GM21367 (cell line): ENCODE measurements around the gene TRNP1.
"Not testable (repeated sequence)": the region's sequence is repeated elsewhere in the genome, so short reads cannot be mapped to it uniquely, and the experiment has no call there.

Source experiments
- ATAC-seq: cut with Tn5 transposase; IDR thresholded peaks from one replicate; pipeline ENCODE4 v1.9.1; 2021; ENCODE audit not compliant: unreplicated experiment

The TRNP1 gene, protein sequence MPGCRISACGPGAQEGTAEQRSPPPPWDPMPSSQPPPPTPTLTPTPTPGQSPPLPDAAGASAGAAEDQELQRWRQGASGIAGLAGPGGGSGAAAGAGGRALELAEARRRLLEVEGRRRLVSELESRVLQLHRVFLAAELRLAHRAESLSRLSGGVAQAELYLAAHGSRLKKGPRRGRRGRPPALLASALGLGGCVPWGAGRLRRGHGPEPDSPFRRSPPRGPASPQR

DNA sequence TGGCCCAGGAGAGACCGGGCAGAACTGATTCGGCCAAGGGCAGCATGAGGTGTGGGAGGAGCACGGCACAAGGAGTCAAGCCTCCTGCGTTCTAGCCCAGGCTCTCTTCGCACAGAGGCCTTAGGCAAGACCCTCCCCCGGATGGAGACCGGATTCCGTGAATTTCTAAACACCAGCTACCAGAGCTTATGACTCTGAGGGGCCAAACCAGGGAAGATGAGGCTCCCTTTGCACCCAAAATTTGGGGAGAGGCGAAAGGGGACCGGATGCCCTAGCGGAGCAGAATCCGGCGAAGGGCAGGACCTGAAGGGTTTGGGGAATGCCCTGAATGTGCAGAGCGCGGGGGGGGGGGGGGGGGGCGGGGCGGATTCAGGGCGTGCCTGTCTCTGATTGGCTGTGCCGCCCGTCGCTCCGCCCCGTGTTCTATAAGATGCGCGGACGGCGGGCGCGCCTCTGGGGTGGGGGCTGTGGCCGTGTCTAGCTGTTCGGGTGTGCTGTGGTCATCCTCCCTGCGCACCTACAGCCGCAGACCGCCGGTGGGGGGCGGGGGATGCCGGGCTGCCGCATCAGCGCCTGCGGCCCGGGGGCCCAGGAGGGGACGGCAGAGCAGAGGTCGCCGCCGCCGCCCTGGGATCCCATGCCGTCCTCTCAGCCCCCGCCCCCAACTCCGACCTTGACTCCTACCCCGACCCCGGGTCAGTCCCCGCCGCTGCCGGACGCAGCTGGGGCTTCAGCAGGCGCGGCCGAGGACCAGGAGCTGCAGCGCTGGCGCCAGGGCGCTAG is at the start of gene TRNP1:
Gene TRNP1, plus strand, starts transcription at position 456 of the 783 bp plus-strand sequence. Its CDS starts 95 bp downstream, at position 551.
- ATAC-seq, result no peak

DNA sequence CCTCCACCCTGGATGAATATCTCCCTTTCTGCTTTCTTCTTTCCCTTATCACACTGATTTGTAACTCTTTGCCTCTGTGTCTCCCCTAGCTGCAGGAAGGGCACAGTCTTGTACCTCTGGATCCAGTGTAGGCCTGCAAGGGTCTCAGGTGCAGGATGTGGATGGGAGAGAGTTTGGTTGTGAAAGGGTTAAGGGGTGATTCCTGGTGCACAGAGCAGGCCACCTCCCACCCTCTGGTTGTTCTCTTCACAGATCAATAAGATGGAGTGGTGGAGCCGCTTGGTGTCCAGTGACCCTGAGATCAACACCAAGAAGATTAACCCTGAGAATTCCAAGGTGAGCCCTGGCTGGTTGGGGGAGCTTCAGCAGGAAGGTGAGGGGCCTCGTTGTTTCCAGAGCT is 48.4 kb upstream of the TRNP1 start:
- ATAC-seq, result no peak

DNA sequence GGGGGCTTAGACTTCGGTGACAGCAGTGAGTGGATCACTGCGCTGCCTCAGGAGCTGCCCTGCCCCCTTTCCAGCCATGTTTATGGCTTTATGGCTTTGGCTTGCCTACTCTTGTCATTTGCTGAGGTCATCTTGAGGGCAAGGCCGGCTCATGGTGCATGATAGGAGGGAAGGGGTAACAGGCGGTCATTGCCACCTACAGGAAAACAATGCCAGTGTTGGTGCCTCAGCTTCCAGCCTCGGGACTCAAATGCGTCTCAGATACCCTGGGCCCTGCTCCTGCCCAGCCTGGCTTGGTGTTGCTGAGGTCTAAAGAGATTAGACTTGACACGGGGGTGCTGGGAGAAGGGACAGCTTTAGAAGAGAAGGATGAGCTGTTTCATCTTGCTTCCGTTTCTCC is 47.8 kb upstream of the TRNP1 start:
- no peak for ATAC-seq

DNA sequence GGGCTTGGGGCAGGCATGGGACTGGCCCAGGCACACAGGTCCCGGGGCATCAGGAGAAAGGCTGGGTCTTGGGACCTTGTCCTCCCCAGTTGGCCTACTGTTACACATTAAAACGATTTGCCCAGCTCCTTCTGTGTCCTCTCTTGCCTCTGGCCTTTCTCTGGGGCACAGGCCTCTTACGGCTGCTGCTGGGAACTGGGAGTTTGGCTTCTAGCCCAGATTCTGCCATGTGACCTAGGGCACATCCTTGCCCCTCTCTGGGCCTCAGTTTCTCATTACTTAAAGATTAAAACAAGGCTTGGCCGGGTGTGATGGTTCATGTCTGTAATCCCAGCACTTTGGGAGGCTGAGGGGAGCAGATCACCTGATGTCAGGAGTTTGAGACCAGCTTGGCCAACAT is 47.2 kb upstream of the TRNP1 start:
- ATAC-seq, result no peak

DNA sequence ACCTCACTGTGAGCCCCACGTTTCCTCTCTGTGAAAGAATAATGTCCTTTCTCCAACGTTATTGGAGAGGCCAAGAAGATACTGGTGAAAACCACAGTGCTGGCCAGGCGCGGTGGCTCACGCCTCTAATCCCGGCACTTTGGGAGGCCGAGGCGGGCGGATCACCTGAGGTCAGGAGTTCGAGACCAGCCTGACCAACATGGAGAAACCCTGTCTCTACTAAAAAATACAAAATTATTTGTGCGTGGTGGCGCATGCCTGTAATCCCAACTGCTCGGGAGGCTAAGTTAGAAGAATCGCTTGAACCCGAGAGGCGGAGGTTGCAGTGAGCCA is 44.8 kb upstream of the TRNP1 start:
- not testable (repeated sequence) for ATAC-seq

DNA sequence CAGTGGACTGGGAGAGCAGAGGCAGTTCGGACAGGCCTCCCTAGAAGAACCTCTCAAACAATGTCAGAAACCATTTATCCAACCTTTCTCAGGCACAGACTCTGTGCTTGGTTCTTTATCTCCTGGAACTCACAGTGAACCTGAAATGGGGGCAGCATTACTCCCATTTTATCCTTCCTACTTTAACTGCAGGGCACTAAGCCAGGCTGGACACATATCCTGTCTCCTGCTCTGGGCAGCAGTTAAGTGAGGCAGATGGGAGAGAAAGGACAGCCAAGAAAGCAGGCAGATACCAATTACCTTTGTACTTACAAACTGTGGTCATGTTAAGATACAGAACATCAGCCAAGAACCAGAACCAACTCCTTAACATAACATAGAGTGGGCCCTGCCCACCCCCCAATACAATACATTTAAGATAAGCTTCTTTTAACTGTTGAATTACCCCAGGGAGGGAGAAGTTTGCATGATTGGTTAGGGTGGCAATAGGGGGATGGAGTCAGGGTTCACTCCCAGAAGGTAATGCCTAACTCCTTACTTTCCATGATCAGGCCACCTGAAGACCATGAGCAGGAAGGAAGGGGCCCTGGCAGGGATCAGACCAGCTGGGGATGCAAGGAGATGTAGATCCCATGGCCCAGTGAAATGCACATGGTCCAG is 44.1 kb upstream of the TRNP1 start:
- ATAC-seq, result no peak

DNA sequence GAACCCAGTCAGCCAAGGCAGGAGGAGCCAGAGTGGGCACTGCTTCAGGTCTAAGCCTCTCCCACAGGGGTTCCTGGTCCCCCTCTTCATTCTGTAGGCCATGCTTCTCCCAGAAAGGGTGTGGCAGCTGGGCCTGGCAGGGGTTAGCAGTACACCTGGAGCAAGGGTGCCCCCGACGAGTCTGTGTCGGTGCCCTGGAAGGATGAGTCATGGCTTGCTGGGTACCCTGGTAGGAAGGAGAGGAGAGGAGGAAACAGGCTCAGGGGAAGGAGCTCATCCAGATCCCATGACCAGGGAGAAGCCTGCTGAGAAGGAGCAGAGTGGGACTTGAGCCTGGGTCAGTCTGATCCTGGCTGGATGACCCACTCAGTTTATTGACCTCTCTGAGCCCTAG is 43.6 kb upstream of the TRNP1 start:
- no peak for ATAC-seq

DNA sequence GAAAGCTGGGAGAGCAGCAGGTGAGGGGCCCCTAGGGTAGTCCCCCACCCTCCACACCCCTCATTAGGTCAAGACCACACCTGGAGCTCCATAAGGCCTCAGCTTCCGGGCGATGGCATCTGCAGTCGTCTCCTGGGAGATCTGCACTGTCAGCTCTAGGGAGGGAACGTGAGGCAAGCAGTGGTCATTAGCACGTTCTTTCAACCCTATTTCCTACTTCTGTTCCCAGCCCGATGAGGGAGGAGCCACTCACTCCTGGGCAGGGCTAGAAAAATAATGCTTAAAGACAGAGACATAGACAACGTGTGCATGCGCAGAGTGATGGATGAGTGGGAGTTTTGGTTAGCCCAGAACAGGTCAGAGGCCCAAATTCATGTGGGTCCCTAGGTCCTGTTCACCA is 42.9 kb upstream of the TRNP1 start:
- ATAC-seq, result no peak

DNA sequence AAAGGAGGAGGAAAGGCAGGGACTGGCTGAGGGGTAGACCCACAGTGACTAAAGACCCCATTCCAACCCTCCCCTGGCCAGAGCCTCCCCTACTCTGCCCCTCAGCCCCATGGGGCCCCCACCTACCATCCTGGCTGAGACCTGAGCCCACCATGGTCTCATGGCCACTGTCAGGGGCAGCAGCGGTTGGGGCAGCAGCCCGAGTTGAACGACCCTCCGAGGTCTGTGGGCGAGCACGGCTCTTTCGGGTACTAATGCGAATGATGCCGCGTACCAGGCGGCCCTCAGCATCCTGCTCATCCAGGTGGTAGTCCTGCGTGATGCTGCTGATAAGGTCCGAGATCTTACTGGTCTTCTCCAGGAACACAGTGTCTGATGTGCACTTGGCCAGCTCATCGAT is 42.3 kb upstream of the TRNP1 start:
- no peak for ATAC-seq

DNA sequence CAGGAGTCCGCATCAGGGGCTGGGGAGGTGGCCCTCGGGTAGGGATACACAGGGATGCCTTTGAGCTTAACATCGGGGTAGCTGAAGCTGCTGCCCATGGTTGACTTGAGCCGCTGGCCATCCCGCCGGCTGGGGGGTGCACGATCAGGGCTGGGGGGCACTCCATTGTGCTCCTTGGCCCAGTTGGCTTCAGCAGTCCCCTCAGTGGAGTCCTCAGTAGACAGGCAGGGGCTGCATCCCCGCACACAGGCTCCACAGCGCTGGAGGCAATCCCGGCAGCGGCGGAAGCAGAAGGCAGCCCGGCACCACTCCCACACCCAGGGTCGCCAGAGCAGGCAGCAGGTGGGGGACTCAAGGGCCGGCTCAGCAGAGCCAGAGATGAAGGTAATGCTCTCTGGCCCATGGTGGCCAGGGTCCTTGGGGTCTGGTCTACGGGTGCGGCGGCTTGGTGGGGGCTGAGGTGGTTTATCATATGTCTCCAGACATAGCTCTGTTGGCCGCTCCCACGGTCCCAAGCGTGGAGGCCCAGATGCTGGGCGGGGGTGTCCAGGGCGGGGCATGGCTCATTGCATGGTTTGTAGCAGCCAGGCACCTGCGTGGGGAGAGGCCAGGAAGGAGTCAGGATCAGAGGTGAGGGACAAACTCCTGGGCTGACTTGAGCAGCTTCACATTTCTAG is 41.5 kb upstream of the TRNP1 start:
- no peak for ATAC-seq

DNA sequence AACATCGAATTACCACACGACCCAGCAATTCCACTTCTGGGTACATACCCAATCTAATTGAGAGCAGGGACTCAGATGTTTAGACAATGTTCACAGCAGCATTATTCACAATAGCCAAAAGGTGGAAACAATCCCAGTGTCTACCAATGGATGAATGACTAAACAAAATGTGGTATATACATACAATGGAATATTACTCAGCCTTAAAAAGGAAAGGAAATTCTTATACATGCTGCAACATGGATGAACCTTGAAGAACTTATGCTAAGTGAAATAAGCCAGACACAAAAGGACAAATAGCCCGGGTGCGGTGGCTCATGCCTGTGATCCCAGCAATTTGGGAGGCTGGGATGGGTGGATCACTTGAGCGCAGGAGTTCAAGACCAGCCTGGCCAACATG is 40.1 kb upstream of the TRNP1 start:
- no peak for ATAC-seq

DNA sequence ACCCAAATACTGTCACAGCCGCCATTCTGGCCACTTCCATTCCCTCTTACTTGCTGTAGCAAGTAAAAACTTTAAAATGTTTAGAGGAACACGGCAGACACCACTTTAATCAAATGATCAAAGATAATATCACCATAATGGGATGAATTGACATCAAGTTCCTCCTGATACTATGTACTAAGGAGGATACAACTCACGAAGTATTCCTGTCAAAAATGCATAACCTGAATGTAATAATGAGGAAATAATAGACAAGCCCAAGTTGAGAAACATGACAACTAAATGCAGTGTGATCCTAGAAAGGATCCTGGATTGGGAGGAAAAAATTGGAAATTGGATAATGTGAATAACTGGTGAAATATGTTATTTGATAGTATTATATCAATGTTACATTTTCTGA is 37.2 kb upstream of the TRNP1 start:
- ATAC-seq, result no peak

DNA sequence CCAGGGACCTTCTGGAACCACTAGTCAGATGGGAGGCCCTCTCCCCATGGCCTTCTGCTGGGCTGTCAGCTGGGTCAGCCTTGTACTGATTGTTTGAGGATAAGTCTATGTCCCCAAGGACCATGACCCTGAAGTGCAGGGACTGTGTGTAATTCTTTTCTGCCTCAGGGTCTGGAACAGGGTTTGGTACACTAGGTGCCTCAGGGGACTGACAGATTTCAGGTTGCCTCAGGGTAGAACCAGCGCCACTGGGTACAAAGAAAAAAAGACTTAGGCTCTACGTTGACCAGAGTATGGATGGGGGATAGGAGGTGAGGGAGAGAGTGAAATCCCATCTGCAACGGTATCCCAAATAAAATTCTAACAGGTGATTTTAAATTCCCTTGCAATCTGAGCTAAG is 36.2 kb upstream of the TRNP1 start:
- no peak for ATAC-seq

DNA sequence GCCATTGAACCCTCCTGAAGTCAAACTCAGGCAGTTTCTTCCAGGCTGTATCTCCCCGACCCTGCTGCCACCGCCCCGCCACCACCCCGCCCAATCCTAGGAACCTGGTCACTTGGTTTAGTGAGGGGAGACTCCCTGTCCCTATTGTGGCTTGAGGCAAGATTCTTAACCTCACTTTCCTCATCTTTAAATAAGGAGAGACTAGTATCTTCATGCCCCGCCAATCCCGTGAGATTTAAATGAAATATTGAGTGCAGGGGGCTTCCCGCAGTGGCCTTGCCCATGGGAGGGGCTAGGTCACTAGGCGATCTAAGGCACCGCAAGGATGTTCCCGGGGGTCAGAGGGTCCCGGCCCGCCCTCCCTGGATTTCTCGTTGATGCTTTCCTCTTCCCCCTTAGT is 34.2 kb upstream of the TRNP1 start:
- no peak for ATAC-seq

DNA sequence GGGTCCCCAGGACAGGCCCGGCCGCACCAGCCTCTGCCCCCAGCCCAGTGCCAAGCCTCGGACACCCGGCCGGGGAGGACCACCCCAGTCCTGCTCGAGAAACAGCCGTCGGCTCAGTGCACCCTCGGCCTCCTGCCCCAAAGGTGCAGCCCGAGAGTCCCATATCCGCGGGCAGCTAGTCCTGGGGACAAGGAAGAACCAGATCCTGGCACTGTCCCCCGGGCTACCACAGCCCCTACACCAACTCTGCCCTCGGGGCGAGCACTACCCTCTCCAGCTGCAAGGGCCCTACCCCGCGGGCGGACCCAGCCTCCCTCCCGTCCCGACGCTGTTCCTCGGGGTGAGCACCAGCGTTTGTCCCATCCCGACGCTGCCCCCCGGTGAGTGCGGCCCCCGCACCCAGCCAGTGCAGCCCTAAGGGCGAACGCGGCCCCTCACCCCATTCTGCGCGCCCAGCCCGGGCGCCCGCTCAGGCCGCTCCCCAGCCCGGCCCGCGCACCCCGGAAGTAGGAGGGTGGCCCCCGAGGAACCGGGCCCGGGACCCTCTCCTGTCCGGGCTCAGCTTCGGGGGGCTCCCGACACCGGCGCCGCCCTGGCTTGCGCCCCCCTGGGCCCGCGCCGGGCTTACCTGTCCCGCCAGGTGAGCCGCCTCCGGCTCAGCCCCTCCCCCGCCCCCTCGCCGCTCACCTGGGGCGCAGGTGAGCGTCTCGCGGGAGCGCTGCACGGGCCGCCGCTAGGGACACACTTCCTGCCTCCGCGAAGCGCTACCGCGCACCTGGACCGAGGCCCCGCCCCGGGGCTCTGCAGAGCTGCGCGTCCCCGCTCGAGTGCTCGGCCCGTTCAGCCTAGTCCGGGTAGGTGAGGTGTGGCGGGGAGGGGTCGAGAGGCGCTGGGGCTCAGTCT is 33.5 kb upstream of the TRNP1 start, which contains the start of gene KDF1:
Gene KDF1, minus strand, starts transcription at position 747 of the 903 bp plus-strand sequence. CDS start 8,088 bp downstream, outside the sequence.
- no peak for ATAC-seq

DNA sequence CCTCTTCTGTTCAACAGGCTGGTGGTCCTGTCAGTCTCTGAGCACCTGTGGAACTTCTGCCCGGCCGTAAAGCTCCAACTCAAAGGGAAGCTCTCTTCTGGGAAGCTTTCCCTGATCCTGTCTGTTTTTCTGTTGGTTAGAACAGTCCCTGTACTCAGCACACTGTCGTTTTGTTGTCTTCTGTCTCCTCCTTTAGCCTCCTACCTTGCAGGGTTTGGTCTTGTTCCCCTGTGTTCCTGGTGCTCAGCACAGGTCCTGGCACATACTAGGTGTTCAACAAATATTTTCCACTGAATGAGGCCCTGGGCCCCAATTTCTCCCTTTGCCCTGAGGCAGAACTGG is 32.9 kb upstream of the TRNP1 start:
- no peak for ATAC-seq

DNA sequence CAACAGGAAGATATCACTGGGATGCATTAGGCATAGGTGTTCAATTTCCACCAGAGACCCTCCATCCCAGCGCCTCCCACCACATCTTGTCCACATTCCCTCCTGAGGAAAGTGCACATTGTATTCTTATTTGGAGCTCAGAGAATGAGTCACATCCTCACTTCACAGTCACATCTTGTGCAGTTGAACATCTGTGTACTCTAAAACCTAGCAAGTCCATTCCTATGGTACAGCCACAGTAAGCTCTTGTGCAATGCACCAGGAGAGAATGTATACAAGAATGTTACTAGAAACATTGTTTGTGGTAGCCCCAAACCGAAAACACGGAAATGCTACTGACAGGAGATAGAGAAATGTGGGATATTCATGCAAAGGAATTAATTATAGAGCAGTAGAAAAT is 31.7 kb upstream of the TRNP1 start:
- no peak for ATAC-seq

DNA sequence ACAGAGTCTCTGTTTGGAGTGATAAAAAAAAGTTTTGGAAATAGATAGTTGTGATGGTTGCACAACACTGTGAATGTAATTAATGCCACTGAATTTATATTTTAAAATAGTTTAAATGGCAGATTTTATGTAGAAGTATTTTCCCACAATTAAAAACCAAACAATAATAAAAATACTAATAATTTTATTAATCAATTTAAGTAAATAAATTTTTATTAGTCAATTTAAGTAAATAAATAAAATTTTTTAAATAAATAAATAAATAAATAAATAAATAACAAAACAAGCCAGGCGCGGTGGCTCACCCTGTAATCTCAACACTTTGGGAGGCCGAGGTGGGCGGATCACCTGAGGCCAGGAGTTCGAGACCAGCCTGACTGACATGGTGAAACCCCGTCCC is 28.3 kb upstream of the TRNP1 start:
- ATAC-seq, result no peak

DNA sequence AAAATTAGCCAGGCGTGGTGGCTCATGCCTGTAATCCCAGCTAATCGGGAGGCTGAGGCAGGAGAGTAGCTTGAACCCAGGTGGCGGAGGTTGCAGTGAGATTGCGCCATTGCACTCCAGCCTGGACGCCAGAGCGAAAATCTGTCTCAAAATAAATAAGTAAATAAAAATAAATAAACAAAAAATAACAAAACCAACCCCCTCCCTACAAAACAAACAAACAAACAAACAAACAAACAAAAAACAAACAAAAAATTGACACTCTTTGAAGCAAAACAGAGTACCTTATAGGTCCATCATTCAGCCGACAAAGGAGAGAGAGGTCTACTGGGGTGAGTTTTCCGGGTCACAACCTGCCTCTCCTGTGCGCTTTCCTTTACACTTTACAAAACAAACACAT is 27.9 kb upstream of the TRNP1 start:
- no peak for ATAC-seq

DNA sequence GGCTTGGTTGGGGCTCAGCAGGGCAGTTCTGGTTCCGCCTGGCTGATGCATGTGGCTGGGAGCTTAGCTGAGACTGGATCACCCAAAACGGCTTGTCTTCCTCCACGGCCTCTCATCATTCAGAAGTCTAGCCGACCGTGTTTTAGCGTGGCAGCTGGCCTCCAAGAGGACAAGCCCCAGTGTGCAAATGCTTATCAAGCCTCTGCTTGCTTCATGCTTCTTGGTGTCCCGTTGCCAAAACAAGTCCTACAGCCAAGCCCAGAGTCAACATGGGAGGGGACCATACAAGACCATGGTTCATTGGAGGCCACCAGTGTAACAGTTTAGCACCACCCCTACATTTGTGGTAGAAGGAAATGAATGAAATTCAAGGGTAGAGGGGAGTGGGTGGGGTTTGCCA is 22.7 kb upstream of the TRNP1 start:
- no peak for ATAC-seq

DNA sequence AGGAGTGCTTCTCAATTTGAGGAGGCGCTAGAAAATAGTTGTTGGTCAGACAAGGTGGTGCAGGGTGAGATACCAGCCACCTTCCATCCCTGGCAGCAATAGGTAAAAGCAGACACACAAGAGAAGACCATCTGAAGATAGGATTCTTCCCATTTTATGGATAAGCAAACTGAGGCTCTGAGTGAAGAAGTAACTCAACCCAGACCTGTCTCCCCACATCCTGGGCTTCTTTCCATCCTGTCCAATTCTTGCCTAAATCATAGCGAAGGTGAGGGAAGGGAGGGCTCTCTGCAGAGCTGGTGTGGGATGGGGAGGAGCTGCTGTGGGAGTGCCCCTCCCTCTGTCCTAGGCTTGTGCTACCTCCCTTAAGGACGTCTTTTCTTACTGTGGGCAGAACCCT is 21.9 kb upstream of the TRNP1 start:
- no peak for ATAC-seq
